HG03196 (cell line): Measurements from ENCODE around the gene SPINDOC.
A peak's percentile ranks its signal among the peaks of the same experiment; 100 is the strongest.
"Not testable (repeated sequence)": the region's sequence is repeated elsewhere in the genome, so short reads cannot be mapped to it uniquely, and the experiment has no call there.

Experiments
- ATAC-seq: cut with Tn5 transposase; IDR thresholded peaks from one replicate; pipeline ENCODE4 v1.9.1; 2021; ENCODE audit not compliant: unreplicated experiment

SPINDOC gene

GRCh38 chr11:63849691-63850090 lies 36.4 kb downstream of the SPINDOC start:
- no peak for ATAC-seq

GRCh38 chr11:63850920-63851319 lies 37.7 kb downstream of the SPINDOC start:
- ATAC-seq = no peak

GRCh38 chr11:63851364-63851763 lies 38.1 kb downstream of the SPINDOC start:
- no peak for ATAC-seq

DNA sequence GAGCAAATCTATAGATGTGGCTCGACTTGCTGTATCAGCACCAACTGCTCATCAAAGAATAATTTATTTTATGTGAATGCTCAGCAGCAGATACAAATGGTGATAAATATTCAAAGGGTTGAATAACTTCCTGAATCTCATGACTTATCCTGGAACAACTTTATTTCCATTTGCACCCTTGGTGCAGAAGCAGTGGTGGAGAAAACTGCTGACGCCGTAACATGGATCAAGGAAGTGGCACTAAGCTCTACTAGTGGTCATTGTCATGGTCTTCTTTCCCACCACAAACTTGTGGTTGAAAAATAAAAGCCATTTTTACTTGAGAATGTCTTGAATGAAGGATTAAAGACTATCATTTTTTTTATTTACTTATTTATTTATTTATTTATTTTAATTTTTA lies 40.2 kb downstream of the SPINDOC start:
- ATAC-seq = no peak

GRCh38 chr11:63854696-63855095 lies 41.4 kb downstream of the SPINDOC start:
- no peak for ATAC-seq

GRCh38 chr11:63855975-63856374 lies 42.7 kb downstream of the SPINDOC start:
- no peak for ATAC-seq

GRCh38 chr11:63858628-63859550 lies 45.6 kb downstream of the SPINDOC start:
- no peak for ATAC-seq

- ATAC-seq = no peak
Measured at GRCh38 chr11:63862923-63863322, 49.7 kb downstream of the SPINDOC start.

DNA sequence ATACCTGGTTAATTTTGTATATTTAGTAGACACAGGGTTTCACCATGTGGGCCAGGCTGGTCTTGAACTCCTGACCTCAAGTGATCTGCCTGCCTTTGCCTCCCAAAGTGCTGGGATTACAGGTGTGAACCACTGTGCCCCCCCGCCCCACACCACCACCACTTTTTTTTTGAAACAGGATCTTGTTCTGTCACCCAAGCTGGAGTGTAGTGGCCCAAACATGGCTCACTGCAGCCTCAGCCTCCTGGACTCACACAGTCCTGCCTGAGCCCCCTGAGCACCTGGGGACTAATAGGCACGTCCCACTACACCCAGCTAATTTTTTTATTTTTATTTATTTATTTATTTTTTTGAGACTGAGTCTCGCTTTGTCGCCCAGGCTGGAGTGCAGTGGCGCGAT lies 50.4 kb downstream of the SPINDOC start:
- ATAC-seq = not testable (repeated sequence)

- peak; percentile 50 for ATAC-seq
Measured at GRCh38 chr11:63866211-63866610, 53.0 kb downstream of the SPINDOC start.

DNA sequence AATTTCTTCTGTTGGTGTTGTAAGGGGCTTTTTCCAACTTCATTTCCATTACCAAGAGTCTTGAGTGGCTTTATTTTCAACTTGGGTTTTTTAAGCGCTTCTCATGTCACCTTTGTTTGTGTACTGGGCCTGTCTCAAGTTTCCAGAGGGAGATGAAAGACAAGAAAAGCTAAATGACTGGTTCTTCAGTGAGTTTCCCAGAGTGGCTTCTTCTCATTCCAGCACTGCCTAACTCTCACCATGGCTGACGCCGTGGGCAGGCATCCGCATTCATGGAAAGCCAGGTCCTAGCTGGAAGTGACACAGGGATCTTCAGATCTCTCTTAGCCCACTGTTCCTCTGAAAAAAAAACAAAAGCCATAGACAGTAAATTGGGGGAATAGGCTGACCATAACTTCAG lies 54.3 kb downstream of the SPINDOC start:
- ATAC-seq = no peak

DNA sequence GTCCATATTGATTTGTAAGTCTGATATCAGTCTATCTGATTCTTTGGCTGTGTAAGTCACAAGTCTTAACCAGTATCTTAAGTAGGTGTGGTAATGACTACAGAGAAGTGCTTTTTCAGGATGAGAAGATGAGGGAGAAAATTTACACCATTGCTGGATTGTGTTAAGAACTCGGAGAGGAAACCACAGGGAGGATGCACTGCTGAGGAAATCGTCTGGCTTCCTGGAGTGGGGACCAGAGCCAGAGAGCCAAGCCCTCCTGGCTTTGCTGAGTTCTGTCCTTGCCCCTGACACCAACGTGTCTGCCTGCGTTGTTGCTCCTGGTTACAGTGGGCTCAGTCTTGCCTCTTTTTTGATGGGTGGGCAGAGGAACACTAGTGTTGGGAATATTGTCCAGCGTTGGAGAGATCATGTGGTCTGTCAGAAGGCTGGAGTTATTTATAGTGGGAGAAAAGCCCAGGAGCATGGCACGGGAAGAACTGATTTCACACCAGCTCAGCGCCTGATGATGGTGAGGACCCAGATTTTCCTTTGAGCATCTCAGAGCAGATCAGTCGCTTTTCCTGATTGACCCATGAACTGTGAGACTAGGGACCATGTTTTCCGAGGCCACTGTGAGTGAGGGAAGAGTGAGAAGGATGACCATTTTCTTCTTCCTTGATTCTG lies 55.3 kb downstream of the SPINDOC start:
- no peak for ATAC-seq

DNA sequence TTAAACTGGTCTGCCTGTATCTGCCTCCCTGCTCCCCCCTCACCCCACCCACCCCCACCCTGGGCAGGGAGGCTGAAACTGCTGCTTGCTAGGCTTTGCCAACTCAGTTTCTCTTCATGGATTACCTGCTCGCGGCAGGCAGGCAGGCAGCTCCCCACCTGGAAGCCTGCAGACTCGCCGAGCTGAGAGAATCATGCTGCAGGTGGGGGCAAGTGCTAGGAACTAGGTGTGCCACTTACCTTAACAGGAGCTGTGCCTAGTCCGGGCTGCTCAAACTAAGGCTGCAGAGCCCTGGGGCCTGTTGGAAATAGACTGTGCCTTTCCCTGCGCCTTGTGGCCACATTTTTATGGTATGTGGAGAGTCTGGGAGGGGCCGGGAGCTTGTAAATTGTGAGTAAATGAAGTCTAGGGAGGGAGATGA lies 55.9 kb downstream of the SPINDOC start:
- no peak for ATAC-seq

DNA sequence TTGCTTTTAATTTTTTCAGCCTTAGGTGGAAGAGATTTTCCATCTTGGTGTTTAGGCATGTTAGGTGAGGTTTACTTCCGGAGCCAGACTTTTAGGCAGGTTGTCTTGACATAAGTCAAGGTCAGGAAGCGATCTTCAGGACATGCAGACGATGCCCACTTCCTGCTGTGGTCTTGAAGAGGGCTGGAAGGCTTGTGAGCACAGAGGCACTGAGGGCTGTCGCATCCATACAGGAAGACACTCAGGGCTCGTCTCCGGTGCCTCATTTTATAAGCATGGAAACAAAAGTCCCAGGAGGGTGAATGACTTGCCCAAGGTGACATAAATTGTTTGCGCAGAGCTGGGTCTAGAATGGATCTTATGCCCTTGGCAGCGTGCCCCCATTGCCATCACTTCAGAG lies 56.4 kb downstream of the SPINDOC start:
- no peak for ATAC-seq

- no peak for ATAC-seq
Measured at GRCh38 chr11:63870351-63871140, 57.3 kb downstream of the SPINDOC start.

DNA sequence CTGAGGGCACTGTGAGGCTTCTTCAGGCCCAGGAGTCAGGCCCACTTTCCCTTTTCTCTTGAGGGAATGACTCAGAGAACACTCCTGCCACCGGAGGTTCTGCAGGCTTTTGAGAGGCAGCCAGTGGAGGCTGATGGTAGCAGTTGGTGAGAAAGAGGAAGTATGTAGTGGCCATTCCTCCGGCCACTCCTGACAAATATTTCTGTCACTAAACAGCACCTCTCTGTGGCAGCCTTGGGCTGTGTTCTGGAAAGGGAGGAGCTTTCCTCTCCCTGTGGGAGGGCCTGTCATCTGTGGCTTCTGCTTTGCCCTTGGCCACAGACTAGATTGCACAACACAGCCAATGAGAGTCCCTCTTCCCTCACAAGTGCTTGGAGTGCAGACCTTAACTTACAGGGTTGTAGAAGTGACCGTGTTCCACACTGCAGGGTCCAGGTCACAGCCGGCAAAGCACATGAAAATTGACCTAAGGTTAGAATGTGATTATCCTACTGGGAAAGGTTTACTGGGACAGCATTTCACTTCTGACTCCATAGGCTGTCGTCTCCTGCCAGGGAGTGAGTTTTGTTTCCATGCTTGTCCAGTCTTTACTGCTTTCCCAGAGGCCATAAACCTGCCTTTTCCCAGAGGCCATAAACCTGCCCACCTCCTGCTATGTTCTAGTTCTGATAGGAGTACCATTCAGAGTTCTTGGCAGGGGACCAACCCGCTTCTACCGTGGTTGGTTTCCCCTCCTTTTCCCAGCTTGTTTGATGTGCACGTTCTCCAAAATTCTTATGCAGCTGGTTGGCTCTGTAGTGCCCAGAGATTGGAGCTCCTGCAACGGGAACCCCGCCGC lies 58.9 kb downstream of the SPINDOC start:
- ATAC-seq = peak; percentile 83

DNA sequence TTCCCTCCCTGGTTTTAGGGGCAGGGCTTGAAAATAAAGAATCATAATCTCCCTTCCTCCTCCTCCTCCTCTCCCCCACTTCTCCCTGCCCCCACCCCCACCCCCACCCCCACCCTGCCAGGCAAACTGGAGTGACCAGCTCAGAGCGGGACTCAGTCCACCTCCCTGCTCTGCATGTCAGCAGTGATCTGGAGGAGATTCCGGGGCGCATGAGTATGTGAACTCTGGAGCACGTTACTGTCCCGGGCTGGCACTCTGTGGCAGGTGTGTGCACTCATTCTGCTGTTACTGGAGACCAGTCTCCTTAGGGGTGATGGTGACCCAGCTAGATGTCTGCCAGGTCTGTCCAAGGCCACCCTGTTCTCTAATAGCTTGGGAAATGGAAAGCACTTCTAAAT lies 59.5 kb downstream of the SPINDOC start:
- no peak for ATAC-seq

DNA sequence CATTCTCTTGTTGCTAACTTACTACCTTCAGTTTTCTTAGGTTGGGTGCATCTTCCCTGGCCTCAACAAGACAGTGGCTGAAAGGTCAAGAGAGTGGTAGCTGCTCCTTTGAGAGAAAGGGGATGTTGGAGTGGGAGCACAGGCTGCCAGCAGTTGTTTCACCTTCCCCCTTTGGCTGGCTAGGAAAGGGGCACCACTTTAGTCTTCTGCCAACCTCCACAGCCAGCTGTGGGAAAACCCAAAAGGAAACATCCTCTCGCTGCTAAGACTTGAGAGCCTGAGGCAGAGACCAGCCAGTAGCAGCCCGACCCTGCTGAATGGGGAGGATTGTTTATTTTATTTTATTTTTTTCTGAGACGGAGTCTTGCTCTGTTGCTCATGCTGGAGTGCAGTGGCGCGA lies 60.1 kb downstream of the SPINDOC start:
- ATAC-seq = no peak

DNA sequence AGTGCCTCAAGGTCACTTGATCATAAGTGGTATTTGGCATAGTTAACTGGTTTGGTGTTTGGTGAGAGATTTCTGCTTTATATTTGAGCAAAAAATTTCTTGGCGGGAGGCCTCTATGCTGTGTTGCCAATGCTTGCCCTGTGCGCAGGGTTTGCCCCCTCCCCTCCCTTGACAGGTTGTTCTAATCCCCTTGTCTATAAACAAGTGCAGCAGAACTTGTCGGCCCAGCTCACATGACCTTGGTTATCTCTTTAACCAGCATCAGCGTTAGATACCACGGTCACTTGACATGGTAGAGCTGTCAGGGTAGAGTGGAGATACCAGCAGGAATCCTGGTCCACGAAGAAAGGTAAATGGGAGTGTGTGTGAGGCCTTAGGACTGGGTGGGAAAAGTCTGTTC lies 61.3 kb downstream of the SPINDOC start:
- ATAC-seq = no peak

GRCh38 chr11:63875506-63876065 lies 62.3 kb downstream of the SPINDOC start:
- ATAC-seq = no peak
